ENCODE results near the gene IPCEF1. TPM values are rescaled to one million over a fixed set of nuclear protein-coding genes. Genes with fewer than 3 reads are reported as not detected.
A peak's percentile ranks its signal among the peaks of the same experiment; 100 is the strongest.

IPCEF1 gene
- polyA plus RNA-seq (ENCODE audit: low read depth in 6 of 6): 1 to 10 TPM in 1 of 6 donors, under 1 TPM in 3, not detected in 2; 0.13 to 1.0 (median 0.44) TPM

- peak; percentile 30 to 59 for ATAC-seq (ENCODE audit: low read depth in 2 of 2)
- H3K4me3 Mint-ChIP-seq: peak within 1 kb of the TSS in 1 of 8 donors; percentile 5
Measured at GRCh38 chr6:154356690-154357089, at the start of gene IPCEF1. Gene IPCEF1 (minus strand): TSS chr6:154356803. CDS start chr6:154265947, 90,856 bp downstream.

GRCh38 chr6:154406301-154406700 lies 49.7 kb upstream of the IPCEF1 start:
- Mint-ChIP-seq H3K27ac (no peak overlapping the region), H3K4me1 (no peaks in the 10 kb centered on the region), H3K36me3 (no peaks in the 10 kb centered on the region), H3K9me3 (peaks cover 0 to 4% (median 0%) of the 10 kb centered on the region in 7 donors), H3K27me3 (peaks cover 0 to 8% (median 5%) of the 10 kb centered on the region in 3 donors), H3K4me3 (no peak overlapping the region)
- DNase-seq (no peak), ATAC-seq (ENCODE audit: low read depth in 2 of 2) (no peak)

More at GRCh38 chr6:154356690-154357089, at the start of gene IPCEF1:
- Mint-ChIP-seq H3K27me3 (peaks cover 5 to 13% (median 6%) of the 10 kb centered on the region in 3 donors), H3K36me3 (peaks cover 0 to 10% of the 10 kb centered on the region in 2 donors), H3K9me3 (peaks cover 0 to 10% (median 4%) of the 10 kb centered on the region in 7 donors), H3K4me1 (peaks cover 27 to 41% (median 32%) of the 10 kb centered on the region in 3 donors), H3K27ac (no peak within 1 kb of the TSS)
- DNase-seq: peak; percentile 5

GRCh38 chr6:154404791-154405400 lies 48.3 kb upstream of the IPCEF1 start:
- Mint-ChIP-seq H3K36me3 (no peaks in the 10 kb centered on the region), H3K27me3 (peaks cover 0 to 8% (median 5%) of the 10 kb centered on the region in 3 donors), H3K9me3 (peaks cover 0 to 4% (median 0%) of the 10 kb centered on the region in 7 donors), H3K4me3 (peak overlapping the region in 1 of 8 donors; percentile 42), H3K27ac (no peak overlapping the region), H3K4me1 (no peaks in the 10 kb centered on the region)
- DNase-seq: no peak
- ATAC-seq (ENCODE audit: low read depth in 2 of 2): no peak

- no peak for DNase-seq
Measured at GRCh38 chr6:154403788-154404187, 47.2 kb upstream of the IPCEF1 start.

GRCh38 chr6:154402081-154402780 lies 45.6 kb upstream of the IPCEF1 start:
- ATAC-seq (ENCODE audit: low read depth in 2 of 2): no peak
- Mint-ChIP-seq H3K9me3 (peaks cover 0 to 4% (median 0%) of the 10 kb centered on the region in 7 donors), H3K36me3 (no peaks in the 10 kb centered on the region), H3K27me3 (peaks cover 0 to 7% (median 5%) of the 10 kb centered on the region in 3 donors), H3K4me1 (no peaks in the 10 kb centered on the region), H3K4me3 (no peak overlapping the region), H3K27ac (no peak overlapping the region)
- no peak for DNase-seq

More at GRCh38 chr6:154403788-154404187, 47.2 kb upstream of the IPCEF1 start:
- Mint-ChIP-seq H3K4me1 (no peaks in the 10 kb centered on the region), H3K9me3 (peaks cover 0 to 4% (median 0%) of the 10 kb centered on the region in 7 donors), H3K27me3 (peaks cover 0 to 8% (median 5%) of the 10 kb centered on the region in 3 donors), H3K4me3 (no peak overlapping the region), H3K36me3 (no peaks in the 10 kb centered on the region), H3K27ac (no peak overlapping the region)
- ATAC-seq (ENCODE audit: low read depth in 2 of 2): no peak

- DNase-seq (no peak), ATAC-seq (ENCODE audit: low read depth in 2 of 2) (no peak)
- Mint-ChIP-seq H3K4me3 (no peak overlapping the region), H3K4me1 (no peaks in the 10 kb centered on the region), H3K27me3 (peaks cover 4 to 7% (median 5%) of the 10 kb centered on the region in 3 donors), H3K27ac (no peak overlapping the region), H3K9me3 (no peaks in the 10 kb centered on the region), H3K36me3 (no peaks in the 10 kb centered on the region)
Measured at GRCh38 chr6:154399097-154399496, 42.5 kb upstream of the IPCEF1 start.

- Mint-ChIP-seq H3K4me3 (no peak overlapping the region), H3K27me3 (peaks cover 4 to 7% (median 5%) of the 10 kb centered on the region in 3 donors), H3K27ac (no peak overlapping the region), H3K9me3 (no peaks in the 10 kb centered on the region), H3K4me1 (no peaks in the 10 kb centered on the region), H3K36me3 (no peaks in the 10 kb centered on the region)
- ATAC-seq (ENCODE audit: low read depth in 2 of 2) (no peak), DNase-seq (no peak)
Measured at GRCh38 chr6:154397491-154398195, 41.0 kb upstream of the IPCEF1 start.

GRCh38 chr6:154395878-154396277 lies 39.3 kb upstream of the IPCEF1 start:
- no peak for DNase-seq
- no peaks in the 10 kb centered on the region for H3K4me1 Mint-ChIP-seq
- peaks cover 0 to 9% (median 1%) of the 10 kb centered on the region in 7 donors for H3K9me3 Mint-ChIP-seq
- no peaks in the 10 kb centered on the region for H3K36me3 Mint-ChIP-seq
- ATAC-seq (ENCODE audit: low read depth in 2 of 2): no peak
- peaks cover 4 to 14% (median 7%) of the 10 kb centered on the region in 3 donors for H3K27me3 Mint-ChIP-seq
- no peak overlapping the region for H3K4me3 Mint-ChIP-seq
- H3K27ac Mint-ChIP-seq: no peak overlapping the region

- H3K4me3 Mint-ChIP-seq: no peak overlapping the region
- H3K27me3 Mint-ChIP-seq: peaks cover 4 to 15% (median 7%) of the 10 kb centered on the region in 3 donors
- H3K36me3 Mint-ChIP-seq: no peaks in the 10 kb centered on the region
- peaks cover 0 to 11% (median 1%) of the 10 kb centered on the region in 7 donors for H3K9me3 Mint-ChIP-seq
- H3K4me1 Mint-ChIP-seq: no peaks in the 10 kb centered on the region
- DNase-seq (no peak), ATAC-seq (ENCODE audit: low read depth in 2 of 2) (no peak)
- H3K27ac Mint-ChIP-seq: no peak overlapping the region
Measured at GRCh38 chr6:154395316-154395715, 38.7 kb upstream of the IPCEF1 start.

- ATAC-seq (ENCODE audit: low read depth in 2 of 2) (no peak), DNase-seq (no peak)
- no peaks in the 10 kb centered on the region for H3K4me1 Mint-ChIP-seq
- peaks cover 4 to 19% (median 7%) of the 10 kb centered on the region in 3 donors for H3K27me3 Mint-ChIP-seq
- H3K9me3 Mint-ChIP-seq: peaks cover 0 to 19% (median 5%) of the 10 kb centered on the region in 7 donors
- no peaks in the 10 kb centered on the region for H3K36me3 Mint-ChIP-seq
- no peak overlapping the region for H3K27ac Mint-ChIP-seq
- H3K4me3 Mint-ChIP-seq: no peak overlapping the region
Measured at GRCh38 chr6:154394571-154394970, 38.0 kb upstream of the IPCEF1 start.

GRCh38 chr6:154390034-154390433 lies 33.4 kb upstream of the IPCEF1 start:
- Mint-ChIP-seq H3K36me3 (no peaks in the 10 kb centered on the region), H3K9me3 (peaks cover 1 to 37% (median 12%) of the 10 kb centered on the region in 7 donors), H3K4me1 (no peaks in the 10 kb centered on the region), H3K27me3 (peaks cover 0 to 30% (median 4%) of the 10 kb centered on the region in 3 donors), H3K27ac (no peak overlapping the region), H3K4me3 (no peak overlapping the region)
- DNase-seq: no peak
- ATAC-seq (ENCODE audit: low read depth in 2 of 2): no peak

- no peak overlapping the region for H3K27ac Mint-ChIP-seq
- H3K9me3 Mint-ChIP-seq: peaks cover 1 to 37% (median 13%) of the 10 kb centered on the region in 7 donors
- H3K27me3 Mint-ChIP-seq: peaks cover 0 to 24% (median 0%) of the 10 kb centered on the region in 3 donors
- DNase-seq (no peak), ATAC-seq (ENCODE audit: low read depth in 2 of 2) (no peak)
- no peaks in the 10 kb centered on the region for H3K36me3 Mint-ChIP-seq
- no peaks in the 10 kb centered on the region for H3K4me1 Mint-ChIP-seq
- H3K4me3 Mint-ChIP-seq: no peak overlapping the region
Measured at GRCh38 chr6:154388803-154389202, 32.2 kb upstream of the IPCEF1 start.
